Motor neuron (in vitro differentiated cells): ENCODE measurements around the gene ANO10. TPM values are rescaled to one million over a fixed set of nuclear protein-coding genes. Genes with fewer than 3 reads are reported as not detected.

Source experiments
- ATAC-seq, 8 experiments: fragments of 200-7000 bp; cut with Tn5 transposase; replicated peaks in 6 of 8; 2 replicates each; pipeline ENCODE4 v1.8.0; 2021; ENCODE audit warnings: mild to moderate bottlenecking in 8 of 8, moderate library complexity in 8 of 8
- H3K27ac ChIP-seq, 2 donors: fragments of 250-450 bp; sonication (Bioruptor Pico); 2 replicates each; pipeline ENCODE4 v1.9.0; 2021; ENCODE audit warnings: antibody characterized with exemption in 2 of 2, mild to moderate bottlenecking in 2 of 2, moderate library complexity in 1 of 2
- H3K4me1 ChIP-seq, 2 donors: fragments of 250-450 bp; sonication (Bioruptor Pico); replicated peaks in 1 of 2; 2 replicates each; pipeline ENCODE4 v1.6.1; 2021; ENCODE audit warnings: antibody characterized with exemption in 2 of 2, mild to moderate bottlenecking in 2 of 2, moderate library complexity in 1 of 2
- H3K4me3 ChIP-seq, 5 donors: fragments of 250-450 bp; sonication (Bioruptor Pico); 2 replicates each; pipeline ENCODE4 v1.9.0; 2021; ENCODE audit warnings: antibody characterized with exemption in 5 of 5, mild to moderate bottlenecking in 5 of 5, moderate library complexity in 4 of 5
- WGBS, 10 experiments: fragments of 450-650 bp; shearing (Covaris generic); methylation state at CpG; one replicate each; pipeline ENCODE4 v1.0.0; 2022; 5-methylcytosine and 5-hydroxymethylcytosine counted together
- in situ Hi-C, 9 experiments: fragments of 400-800 bp; cut with MboI; loops; one replicate each; pipeline ENCODE4 v1.15.0; 2021; ENCODE audit warnings: low sequenced_read_pairs in 9 of 9, low pct_unique_long_range_greater_than_20kb in 2 of 9; ENCODE audit not compliant: unreplicated experiment in 9 of 9
- total RNA-seq, 8 experiments: library from RNA; unstranded; fragments of 300-600 nt; gene quantifications; 2 replicates each; pipeline versions ENCODE4 v1.2.3 to v1.2.4, GENCODE V29; 2022

The ANO10 gene
- total RNA-seq, 8 experiments from 2014 or later = 17.4 to 42.7 (median 28.9) TPM

GRCh38 chr3:43641306-43642114, 19.7 kb upstream of the ANO10 start:
- WGBS, 10 experiments = 46 to 100% (median 91%) methylated on average over 1 to 4 of the region's 4 CpGs; no CpG with 5 or more reads in 1 of the 10 experiments
- ATAC-seq = peak in 2 of 8 experiments; percentile 27 to 28
- in situ Hi-C loops = no loop called here

DNA sequence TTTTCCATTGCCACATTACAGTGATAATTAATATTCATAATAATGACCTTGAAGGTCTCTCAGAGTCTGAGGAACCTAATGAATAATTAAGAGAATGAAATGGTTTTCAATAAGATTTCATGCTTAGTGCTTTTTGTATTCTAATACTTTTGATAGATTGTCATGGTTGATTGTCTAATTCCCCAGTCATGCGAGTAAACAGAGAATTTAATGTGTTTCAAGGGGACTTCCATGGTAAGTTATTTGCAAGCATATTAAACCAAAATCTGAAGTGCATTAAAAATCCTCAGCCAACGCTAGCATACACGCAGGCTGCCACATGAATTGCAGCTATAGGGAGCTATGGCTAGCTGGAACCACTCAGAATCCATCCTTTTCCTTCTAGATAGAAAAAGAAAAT, 18.9 kb upstream of the ANO10 start:
- Histone ChIP-seq H3K4me1 (peaks cover 0 to 4% of the 10 kb centered on the region in 2 donors), H3K4me3 (no peak overlapping the region), H3K27ac (no peak overlapping the region)
- no peak for ATAC-seq
- WGBS, 10 experiments = 37 to 100% (median 74%) methylated on average over 2 to 3 of the region's 3 CpGs; no CpG with 5 or more reads in 1 of the 10 experiments
- in situ Hi-C loops = no loop called here

More at GRCh38 chr3:43641306-43642114, 19.7 kb upstream of the ANO10 start:
- Histone ChIP-seq H3K4me3 (no peak overlapping the region), H3K4me1 (no peaks in the 10 kb centered on the region), H3K27ac (no peak overlapping the region)

- 43 to 100% (median 87%) methylated on average over 1 to 9 of the region's 9 CpGs; no CpG with 5 or more reads in 1 of the 10 experiments for WGBS, 10 experiments
- Histone ChIP-seq H3K4me1 (peaks cover 0 to 4% of the 10 kb centered on the region in 2 donors), H3K27ac (no peak overlapping the region), H3K4me3 (no peak overlapping the region)
- in situ Hi-C loops = no loop called here
- peak in 7 of 8 experiments; percentile 18 to 69 (median 38) for ATAC-seq
These were observed 17.0 kb upstream of the ANO10 start for GRCh38 chr3:43638594-43639447.

GRCh38 chr3:43637702-43638101, 15.9 kb upstream of the ANO10 start:
- ATAC-seq = no peak
- Histone ChIP-seq H3K27ac (no peak overlapping the region), H3K4me1 (peaks cover 0 to 4% of the 10 kb centered on the region in 2 donors), H3K4me3 (no peak overlapping the region)
- WGBS, 10 experiments = 22 to 96% (median 85%) methylated on average over 1 to 3 of the region's 3 CpGs
- in situ Hi-C loops = no loop called here

DNA sequence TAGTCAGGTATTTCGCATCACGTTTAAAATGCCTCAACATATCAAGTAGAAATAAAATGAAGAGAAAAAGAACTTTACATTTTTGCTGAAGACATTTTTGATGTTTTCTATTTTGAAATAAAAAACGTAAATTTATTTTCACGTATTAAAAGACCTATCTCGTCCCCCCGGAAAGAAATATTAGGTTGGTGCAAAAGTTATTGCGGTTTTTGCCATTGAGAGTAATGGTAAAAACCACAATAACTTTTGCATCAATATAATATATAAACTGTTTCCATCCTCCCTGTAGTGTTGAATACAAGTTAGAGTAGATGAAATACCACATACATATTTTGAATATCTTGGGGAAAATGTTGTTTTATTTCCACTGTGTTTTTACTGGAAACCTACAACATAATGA, 11.2 kb upstream of the ANO10 start:
- Histone ChIP-seq H3K4me1 (peaks cover 13 to 19% of the 10 kb centered on the region in 2 donors), H3K27ac (no peak overlapping the region), H3K4me3 (no peak overlapping the region)
- WGBS, 10 experiments = 65 to 85% (median 77%) methylated on average over 1 to 7 of the region's 7 CpGs
- in situ Hi-C loops = no loop called here
- no peak for ATAC-seq

- WGBS, 10 experiments = 0 to 89% (median 83%) methylated on average over 1 to 2 of the region's 2 CpGs; no CpG with 5 or more reads in 5 of the 10 experiments
- Histone ChIP-seq H3K4me3 (no peak overlapping the region), H3K27ac (no peak overlapping the region), H3K4me1 (peaks cover 13 to 19% of the 10 kb centered on the region in 2 donors)
- in situ Hi-C loops = no loop called here
- ATAC-seq = peak in 7 of 8 experiments; percentile 53 to 91 (median 67)
These were observed 10.5 kb upstream of the ANO10 start for GRCh38 chr3:43632269-43632733.

- Histone ChIP-seq H3K4me1 (peaks cover 10 to 19% of the 10 kb centered on the region in 2 donors), H3K27ac (peak overlapping the region in 1 of 2 donors; percentile 3), H3K4me3 (no peak overlapping the region)
- in situ Hi-C loops = no loop called here
- WGBS, 10 experiments = 70 to 100% (median 83%) methylated on average over 1 of the region's 1 CpG; no CpG with 5 or more reads in 3 of the 10 experiments
- ATAC-seq = peak in 3 of 8 experiments; percentile 6 to 25 (median 8)
These were observed 7.9 kb upstream of the ANO10 start for GRCh38 chr3:43629741-43630140.

DNA sequence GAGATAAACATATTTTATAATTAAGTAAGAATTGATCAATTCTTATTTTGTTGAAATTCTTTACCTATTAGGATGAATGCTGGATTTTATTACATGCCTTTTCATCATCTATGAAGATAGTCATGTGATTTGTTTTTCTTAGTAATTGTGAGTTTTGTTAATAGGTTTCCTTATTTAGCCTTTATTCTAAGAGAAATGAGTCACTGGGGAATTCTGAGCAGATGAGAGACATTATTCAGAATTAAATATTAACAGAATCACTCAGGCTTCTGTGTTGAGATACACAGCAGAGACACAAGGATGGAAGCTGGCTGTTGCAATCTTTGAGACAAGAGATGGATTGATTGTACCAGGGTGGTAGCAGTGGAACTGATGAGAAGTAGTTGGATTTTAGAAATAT, 7.4 kb upstream of the ANO10 start:
- in situ Hi-C loops = no loop called here
- peak in 7 of 8 experiments; percentile 77 to 95 (median 88) for ATAC-seq
- no peak overlapping the region for H3K4me3 ChIP-seq
- peaks cover 10 to 19% of the 10 kb centered on the region in 2 donors for H3K4me1 ChIP-seq
- H3K27ac ChIP-seq = peak overlapping the region; percentile 3 to 29

DNA sequence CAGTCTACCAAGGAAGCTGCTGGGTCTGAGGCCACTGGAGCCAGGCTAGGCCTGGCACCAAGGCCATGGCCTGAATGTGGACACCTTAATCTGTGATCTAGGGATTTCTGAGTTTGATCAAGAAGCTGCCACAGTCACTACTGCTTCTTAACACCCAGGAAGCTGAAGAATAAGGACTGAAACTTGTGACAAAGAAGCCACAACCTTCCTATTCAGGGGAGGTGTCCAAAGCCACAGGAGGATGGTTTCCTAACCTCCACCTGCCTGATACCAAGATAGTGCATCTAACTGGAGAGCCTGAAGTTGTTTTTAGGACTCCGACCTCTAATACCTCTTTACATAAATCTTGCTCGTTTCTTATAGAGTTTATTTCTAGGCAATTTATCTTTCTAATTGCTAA, 5.5 kb upstream of the ANO10 start:
- peaks cover 13 to 21% of the 10 kb centered on the region in 2 donors for H3K4me1 ChIP-seq
- WGBS, 10 experiments = 53 to 93% (median 64%) methylated on average over 1 to 2 of the region's 2 CpGs; no CpG with 5 or more reads in 5 of the 10 experiments
- no peak overlapping the region for H3K27ac ChIP-seq
- no peak for ATAC-seq
- in situ Hi-C loops = no loop called here
- H3K4me3 ChIP-seq = no peak overlapping the region

DNA sequence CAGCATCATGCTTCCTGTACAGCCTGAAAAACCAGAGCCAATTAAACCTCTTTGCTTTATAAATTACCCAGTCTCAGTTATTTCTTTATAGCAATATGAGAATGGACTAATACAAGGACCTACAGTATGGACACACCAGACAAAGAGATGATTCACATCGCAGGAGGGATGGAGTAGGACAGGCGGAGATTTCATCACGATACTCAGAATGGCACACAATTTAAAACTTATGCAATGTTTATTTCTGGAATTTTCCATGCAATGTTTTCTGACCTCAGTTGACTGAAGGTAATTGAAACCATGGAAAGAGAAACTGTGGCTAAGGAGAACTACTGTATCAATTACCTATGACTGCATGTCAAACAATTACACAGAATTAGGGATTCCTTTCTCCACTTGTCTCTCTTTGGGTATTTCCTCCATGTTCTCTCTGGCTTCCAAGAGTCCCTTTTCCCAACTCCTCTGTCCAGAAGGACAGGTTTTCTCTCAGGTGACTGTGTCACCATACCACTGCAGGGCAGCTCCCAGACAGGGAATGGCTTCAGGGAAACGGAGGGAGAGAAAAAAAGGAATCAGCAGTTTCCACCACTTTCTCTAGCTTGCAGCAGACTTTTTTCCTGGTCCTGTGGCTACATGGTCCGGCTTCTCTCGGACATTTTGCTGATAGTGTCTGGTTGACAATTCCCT, 3.0 kb upstream of the ANO10 start:
- no peak for ATAC-seq
- Histone ChIP-seq H3K4me3 (no peak overlapping the region), H3K4me1 (peaks cover 15 to 24% of the 10 kb centered on the region in 2 donors), H3K27ac (no peak overlapping the region)
- 71 to 100% (median 93%) methylated on average over 1 to 6 of the region's 6 CpGs; no CpG with 5 or more reads in 1 of the 10 experiments for WGBS, 10 experiments
- in situ Hi-C loops = no loop called here

- peak overlapping the region; percentile 84 to 86 for H3K27ac ChIP-seq
- 0 to 47% (median 9%) methylated on average over 1 to 9 of the region's 24 CpGs; no CpG with 5 or more reads in 2 of the 10 experiments for WGBS, 10 experiments
- peak overlapping the region; percentile 68 to 82 (median 74) for H3K4me3 ChIP-seq
- peaks cover 6 to 7% of the 10 kb centered on the region in 2 donors for H3K4me1 ChIP-seq
- peak in 7 of 8 experiments; percentile 1 to 2 (median 1) for ATAC-seq
- in situ Hi-C loops = no loop called here
These were observed 768 bp downstream of the ANO10 start for GRCh38 chr3:43620831-43621655.

DNA sequence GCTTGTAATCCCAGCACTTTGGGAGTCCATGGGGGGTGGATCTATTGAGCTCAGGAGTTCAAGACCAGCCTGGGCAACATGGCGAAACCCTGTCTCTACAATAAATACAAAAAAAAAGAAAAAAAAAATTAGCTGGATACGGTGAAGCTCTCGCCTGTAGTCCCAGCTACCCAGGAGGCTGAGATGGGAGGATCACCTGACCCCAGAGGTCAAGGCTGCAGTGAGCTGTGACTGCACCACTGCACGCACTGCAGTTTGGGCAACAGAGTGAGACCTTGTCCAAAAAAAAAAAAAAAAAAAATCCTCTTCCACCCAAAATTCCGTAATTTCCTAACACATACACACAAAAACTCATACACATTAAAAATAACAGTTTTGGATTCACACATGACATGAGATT, 2.2 kb downstream of the ANO10 start:
- H3K4me1 ChIP-seq = peaks cover 6 to 7% of the 10 kb centered on the region in 2 donors
- 64 to 100% (median 91%) methylated on average over 2 to 5 of the region's 5 CpGs for WGBS, 10 experiments
- H3K4me3 ChIP-seq = no peak overlapping the region
- in situ Hi-C loops = no loop called here
- ATAC-seq = no peak
- H3K27ac ChIP-seq = no peak overlapping the region
